Spleen (tissue), 7 donors: ENCODE data around the gene GLUL.

Source experiments
- POLR2A ChIP-seq, 3 donors: fragments of 450-650 bp; IDR thresholded peaks; one replicate each; pipeline ENCODE4 v1.5.1; 2017; ENCODE audit warnings: antibody characterized with exemption in 3 of 3, mild to moderate bottlenecking in 1 of 3
- TF ChIP-seq, protein P1 (sequence below), 11 experiments: fragments of 200-600 bp in 7 of 11; fragments of 450-650 bp in 4 of 11; sonication (generic) in 4 of 11; IDR thresholded peaks in 8 of 11; conservative IDR thresholded peaks in 3 of 11; 1 replicate in 7 of 11; 2 replicates in 4 of 11; pipeline versions ENCODE4 v1.4.0 to v1.8.0; 2016 to 2021; ENCODE audit warnings: antibody characterized with exemption in 11 of 11, inconsistent platforms in 4 of 11, mild to moderate bottlenecking in 1 of 11
- donor health status: DM: no; HTN: no; CAD: no; lungs with moderate emphysema.
- donor health status: DM: no; HTN: no; CAD: no.
- donor health status: DM: no; HTN: no; CAD: no.

GRCh38 chr1:182340233-182341058, 51.1 kb downstream of the GLUL start:
- TF ChIP-seq, protein P1, sequence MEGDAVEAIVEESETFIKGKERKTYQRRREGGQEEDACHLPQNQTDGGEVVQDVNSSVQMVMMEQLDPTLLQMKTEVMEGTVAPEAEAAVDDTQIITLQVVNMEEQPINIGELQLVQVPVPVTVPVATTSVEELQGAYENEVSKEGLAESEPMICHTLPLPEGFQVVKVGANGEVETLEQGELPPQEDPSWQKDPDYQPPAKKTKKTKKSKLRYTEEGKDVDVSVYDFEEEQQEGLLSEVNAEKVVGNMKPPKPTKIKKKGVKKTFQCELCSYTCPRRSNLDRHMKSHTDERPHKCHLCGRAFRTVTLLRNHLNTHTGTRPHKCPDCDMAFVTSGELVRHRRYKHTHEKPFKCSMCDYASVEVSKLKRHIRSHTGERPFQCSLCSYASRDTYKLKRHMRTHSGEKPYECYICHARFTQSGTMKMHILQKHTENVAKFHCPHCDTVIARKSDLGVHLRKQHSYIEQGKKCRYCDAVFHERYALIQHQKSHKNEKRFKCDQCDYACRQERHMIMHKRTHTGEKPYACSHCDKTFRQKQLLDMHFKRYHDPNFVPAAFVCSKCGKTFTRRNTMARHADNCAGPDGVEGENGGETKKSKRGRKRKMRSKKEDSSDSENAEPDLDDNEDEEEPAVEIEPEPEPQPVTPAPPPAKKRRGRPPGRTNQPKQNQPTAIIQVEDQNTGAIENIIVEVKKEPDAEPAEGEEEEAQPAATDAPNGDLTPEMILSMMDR (IDR thresholded peaks at IDR 0.05 in 8 of 11, conservative IDR thresholded peaks at IDR 0.05 in 3 of 11), result no peak
- TF ChIP-seq POLR2A (IDR thresholded peaks at IDR 0.05), result no peak
